Activated CD4-positive, alpha-beta memory T cell treated with anti-CD3 and anti-CD28 coated beads, Interleukin-2, amount 10 ng/mL, durations not matched to agents 7 days and 5 days (primary cell): Measurements from ENCODE around the gene BTBD9. TPM values are rescaled to one million over a fixed set of nuclear protein-coding genes. Genes with fewer than 3 reads are reported as not detected.
A peak's percentile ranks its signal among the peaks of the same experiment; 100 is the strongest.

Experiments used
- CTCF ChIA-PET: fragments of 350-600 bp; sonication (Branson Sonifier 250); formaldehyde crosslinking; loops from one replicate; lab custom pipeline; 2021; ENCODE audit warnings: antibody characterized with exemption, inconsistent platforms; lab: Charles Lee
- POLR2A ChIA-PET: fragments of 350-600 bp; sonication (Branson Sonifier 250); formaldehyde crosslinking; loops from one replicate; lab custom pipeline; 2021; ENCODE audit warnings: antibody characterized with exemption; lab: Charles Lee
- DNase-seq: peaks from one replicate; pipeline ENCODE4 v3.0.0-alpha.2; 2020
- H3K27ac Mint-ChIP-seq: one replicate; pipeline ENCODE4 v1.8.0; 2021; ENCODE audit warnings: mild to moderate bottlenecking, mixed read lengths
- H3K27me3 Mint-ChIP-seq: one replicate; pipeline ENCODE4 v1.8.0; 2021; ENCODE audit warnings: mixed read lengths
- H3K36me3 Mint-ChIP-seq: one replicate; pipeline ENCODE4 v1.8.0; 2021; ENCODE audit warnings: low read depth, mixed read lengths
- H3K4me1 Mint-ChIP-seq: one replicate; pipeline ENCODE4 v1.8.0; 2021; ENCODE audit warnings: mixed read lengths
- H3K4me3 Mint-ChIP-seq: one replicate; pipeline ENCODE4 v1.8.0; 2021; ENCODE audit warnings: mild to moderate bottlenecking, mixed read lengths
- H3K9me3 Mint-ChIP-seq: one replicate; pipeline ENCODE4 v1.8.0; 2021; ENCODE audit warnings: mixed read lengths
- total RNA-seq, 2 experiments: library from RNA; stranded (reverse); gene quantifications; one replicate each; pipeline ENCODE4 v1.2.3, GENCODE V29; 2021

The BTBD9 gene
- total RNA-seq, 2 experiments from 2014 or later = 14.7 to 16.1 TPM

- Mint-ChIP-seq H3K4me3 (no peak overlapping the region), H3K27me3 (no peaks in the 10 kb centered on the region), H3K36me3 (no peaks in the 10 kb centered on the region), H3K4me1 (no peaks in the 10 kb centered on the region), H3K27ac (no peak overlapping the region), H3K9me3 (no peaks in the 10 kb centered on the region)
- POLR2A ChIA-PET = no interaction called here
- no peak for DNase-seq
- CTCF ChIA-PET = no interaction called here
Measured at GRCh38 chr6:38505826-38506225, 133.9 kb downstream of the BTBD9 start.

DNA sequence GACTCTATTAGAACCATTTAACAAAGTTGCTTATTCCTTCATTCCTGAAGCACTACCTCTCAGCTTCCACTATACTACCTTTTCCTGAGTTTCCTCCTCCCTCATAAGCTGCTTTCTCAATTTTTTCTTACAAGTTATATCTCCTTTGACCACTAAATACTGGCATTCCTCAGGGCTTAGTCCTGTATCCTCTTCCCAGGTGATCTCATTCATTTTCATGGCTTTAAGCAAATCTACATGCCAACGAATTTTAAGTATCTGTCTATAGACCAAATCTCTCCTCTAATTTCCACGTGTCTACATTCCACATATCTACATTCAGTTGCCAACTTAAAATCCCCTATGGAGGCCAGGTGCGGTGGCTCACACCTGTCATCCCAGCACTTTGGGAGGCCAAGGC, 134.7 kb downstream of the BTBD9 start:
- Mint-ChIP-seq H3K36me3 (no peaks in the 10 kb centered on the region), H3K9me3 (no peaks in the 10 kb centered on the region), H3K4me3 (no peak overlapping the region), H3K4me1 (no peaks in the 10 kb centered on the region), H3K27me3 (no peaks in the 10 kb centered on the region), H3K27ac (no peak overlapping the region)
- CTCF ChIA-PET = no interaction called here
- DNase-seq = no peak
- POLR2A ChIA-PET = no interaction called here

DNA sequence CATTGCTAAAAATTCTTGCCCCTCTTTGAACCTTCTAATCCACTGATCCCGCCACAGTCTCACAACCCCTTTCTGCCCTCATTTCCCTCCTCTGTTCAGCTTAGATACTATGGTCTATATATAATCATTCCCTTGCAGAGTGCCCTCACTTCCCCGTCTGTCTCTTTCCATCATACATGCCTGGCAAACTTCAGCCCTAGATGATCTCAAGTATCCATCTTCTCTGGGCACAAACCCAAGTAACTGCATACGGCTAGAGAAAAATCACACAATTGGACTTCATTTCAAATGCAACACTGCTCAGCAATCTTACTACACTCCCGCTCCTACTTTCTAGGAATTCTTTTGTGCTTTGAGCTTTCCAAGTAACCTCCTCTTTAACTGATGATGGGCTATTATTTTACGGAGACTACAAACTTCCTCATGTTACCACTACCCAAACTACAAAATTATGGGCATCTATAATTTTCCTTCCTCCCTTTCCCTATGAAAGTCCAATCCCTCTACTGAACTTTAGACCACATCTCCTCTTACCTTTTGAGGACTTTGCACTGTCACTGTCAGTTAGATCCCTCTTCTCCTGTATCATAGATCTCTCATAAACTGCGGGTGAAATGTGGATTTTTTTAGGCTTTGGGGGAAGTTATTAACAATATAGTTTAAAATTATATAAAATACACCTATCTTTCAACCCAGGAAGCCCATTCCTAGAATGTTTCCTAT, 135.6 kb downstream of the BTBD9 start:
- Mint-ChIP-seq H3K27me3 (no peaks in the 10 kb centered on the region), H3K9me3 (no peaks in the 10 kb centered on the region), H3K4me3 (no peak overlapping the region), H3K27ac (no peak overlapping the region), H3K36me3 (no peaks in the 10 kb centered on the region), H3K4me1 (no peaks in the 10 kb centered on the region)
- ChIA-PET CTCF (no interaction called here), POLR2A (no interaction called here)
- DNase-seq = no peak

DNA sequence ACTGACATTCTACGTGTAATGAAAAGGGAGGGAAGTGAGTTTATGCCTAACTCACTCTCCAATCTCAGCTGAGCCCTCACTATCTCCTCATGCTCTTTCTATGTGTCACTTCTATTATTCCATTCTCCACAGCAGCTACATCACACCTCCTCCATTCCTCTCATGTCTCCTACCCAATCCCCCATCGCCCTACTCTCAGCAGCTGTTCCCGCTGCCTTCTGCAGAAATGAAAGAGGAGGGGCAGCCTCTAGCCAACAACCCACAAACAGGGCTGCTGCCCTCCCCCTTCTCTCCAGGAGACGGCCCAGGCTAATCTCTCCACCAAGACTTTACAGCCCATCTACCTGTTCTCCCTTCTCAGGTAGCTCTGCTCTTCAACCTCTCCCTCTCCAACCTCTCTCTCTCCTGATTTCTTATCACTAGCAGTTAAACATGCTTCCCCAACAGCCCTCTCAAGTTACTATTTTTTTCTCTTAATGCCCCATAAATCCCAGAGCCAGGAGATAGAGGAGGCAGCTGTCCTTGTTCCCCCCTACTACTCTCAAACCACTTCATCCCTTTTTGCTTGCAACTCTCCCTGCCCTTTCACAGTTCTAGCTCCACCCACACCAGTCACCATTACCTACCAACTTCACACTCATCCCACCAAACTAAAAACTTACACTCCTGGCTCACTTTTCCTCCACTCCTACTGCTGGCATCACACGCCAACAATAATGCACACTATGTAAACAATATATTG, 136.5 kb downstream of the BTBD9 start:
- Mint-ChIP-seq H3K4me1 (no peaks in the 10 kb centered on the region), H3K27me3 (no peaks in the 10 kb centered on the region), H3K4me3 (no peak overlapping the region), H3K27ac (no peak overlapping the region), H3K9me3 (no peaks in the 10 kb centered on the region), H3K36me3 (no peaks in the 10 kb centered on the region)
- ChIA-PET POLR2A (no interaction called here), CTCF (interaction anchor here (1.3 kb wide), 1 partner anchor 9 kb away, joined by 7 read pairs; no protein-coding TSS in a partner anchor)
- no peak for DNase-seq

DNA sequence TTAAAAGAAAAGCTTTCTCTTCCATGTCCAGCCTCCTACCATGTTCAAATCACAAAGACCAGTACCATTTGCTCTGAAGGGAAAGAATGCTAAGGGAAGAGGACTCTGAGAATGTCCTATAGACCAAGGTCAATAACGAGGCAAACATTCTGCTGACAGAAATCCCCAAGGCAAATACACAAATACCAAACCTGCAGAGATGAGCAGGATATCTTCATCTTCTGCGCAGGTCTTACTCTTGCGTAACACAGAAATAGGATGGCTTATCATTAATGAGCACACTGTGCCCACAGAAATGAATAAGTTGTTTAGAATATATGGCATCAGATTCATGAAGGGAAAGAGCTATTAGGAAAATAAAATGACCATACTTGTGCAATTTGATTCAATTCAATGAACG, 137.3 kb downstream of the BTBD9 start:
- CTCF ChIA-PET = interaction anchor here (1.3 kb wide), 1 partner anchor 8 kb away, joined by 7 read pairs; no protein-coding TSS in a partner anchor
- Mint-ChIP-seq H3K9me3 (no peaks in the 10 kb centered on the region), H3K4me3 (no peak overlapping the region), H3K36me3 (no peaks in the 10 kb centered on the region), H3K27me3 (no peaks in the 10 kb centered on the region), H3K27ac (no peak overlapping the region), H3K4me1 (no peaks in the 10 kb centered on the region)
- POLR2A ChIA-PET = interaction anchor here (0.6 kb wide), 1 partner anchor 88 kb away, joined by 3 read pairs; no protein-coding TSS in a partner anchor
- DNase-seq = no peak

DNA sequence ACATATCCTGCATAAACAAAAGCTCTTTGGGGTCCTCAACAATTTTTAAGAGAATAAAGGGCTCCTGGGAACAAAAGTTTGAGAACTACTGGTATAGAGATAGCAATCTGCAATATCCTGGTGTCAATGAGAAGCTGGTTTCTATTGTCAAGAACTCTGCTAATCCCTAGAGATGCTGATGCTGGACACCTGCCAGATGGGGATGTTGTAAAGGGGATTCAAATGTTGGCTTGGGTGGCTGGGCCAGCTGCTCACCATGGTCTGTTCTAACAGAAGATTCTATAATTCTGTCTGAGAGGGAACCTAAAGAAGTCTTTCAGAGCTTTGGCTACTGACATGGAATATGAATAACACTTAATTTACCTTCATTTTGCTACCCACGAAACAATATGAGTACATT, 137.8 kb downstream of the BTBD9 start:
- H3K4me1 Mint-ChIP-seq = no peaks in the 10 kb centered on the region
- no peaks in the 10 kb centered on the region for H3K36me3 Mint-ChIP-seq
- no peak for DNase-seq
- H3K4me3 Mint-ChIP-seq = no peak overlapping the region
- CTCF ChIA-PET = interaction anchor here (1.3 kb wide), 1 partner anchor 8 kb away, joined by 7 read pairs; no protein-coding TSS in a partner anchor
- POLR2A ChIA-PET = interaction anchor here (0.6 kb wide), 1 partner anchor 88 kb away, joined by 3 read pairs; no protein-coding TSS in a partner anchor
- H3K27ac Mint-ChIP-seq = no peak overlapping the region
- H3K27me3 Mint-ChIP-seq = no peaks in the 10 kb centered on the region
- no peaks in the 10 kb centered on the region for H3K9me3 Mint-ChIP-seq

- H3K9me3 Mint-ChIP-seq = no peaks in the 10 kb centered on the region
- no peak for DNase-seq
- ChIA-PET POLR2A (no interaction called here), CTCF (no interaction called here)
- H3K27me3 Mint-ChIP-seq = no peaks in the 10 kb centered on the region
- H3K4me1 Mint-ChIP-seq = peaks cover 9% of the 10 kb centered on the region
- no peaks in the 10 kb centered on the region for H3K36me3 Mint-ChIP-seq
- H3K4me3 Mint-ChIP-seq = no peak overlapping the region
- H3K27ac Mint-ChIP-seq = no peak overlapping the region
Measured at GRCh38 chr6:38499529-38500096, 140.1 kb downstream of the BTBD9 start.

GRCh38 chr6:38498805-38499445, 140.8 kb downstream of the BTBD9 start:
- CTCF ChIA-PET = interaction anchor here (0.7 to 0.8 kb wide), 2 partner anchors 11 to 756 kb away, joined by 3 read pairs; no protein-coding TSS in a partner anchor
- no peak overlapping the region for H3K27ac Mint-ChIP-seq
- H3K27me3 Mint-ChIP-seq = no peaks in the 10 kb centered on the region
- H3K9me3 Mint-ChIP-seq = no peaks in the 10 kb centered on the region
- peaks cover 9% of the 10 kb centered on the region for H3K4me1 Mint-ChIP-seq
- POLR2A ChIA-PET = no interaction called here
- H3K4me3 Mint-ChIP-seq = no peak overlapping the region
- H3K36me3 Mint-ChIP-seq = no peaks in the 10 kb centered on the region
- DNase-seq = no peak

GRCh38 chr6:38498085-38498484, 141.6 kb downstream of the BTBD9 start:
- Mint-ChIP-seq H3K36me3 (no peaks in the 10 kb centered on the region), H3K9me3 (no peaks in the 10 kb centered on the region), H3K27ac (no peak overlapping the region), H3K4me1 (peaks cover 9% of the 10 kb centered on the region), H3K4me3 (no peak overlapping the region), H3K27me3 (no peaks in the 10 kb centered on the region)
- ChIA-PET CTCF (interaction anchor here (0.7 to 0.8 kb wide), 3 partner anchors 10 to 755 kb away, joined by 3 read pairs; no protein-coding TSS in a partner anchor), POLR2A (no interaction called here)
- DNase-seq = no peak

- POLR2A ChIA-PET = no interaction called here
- no peaks in the 10 kb centered on the region for H3K27me3 Mint-ChIP-seq
- no peak overlapping the region for H3K27ac Mint-ChIP-seq
- no peak overlapping the region for H3K4me3 Mint-ChIP-seq
- no peak for DNase-seq
- H3K9me3 Mint-ChIP-seq = no peaks in the 10 kb centered on the region
- CTCF ChIA-PET = no interaction called here
- no peaks in the 10 kb centered on the region for H3K36me3 Mint-ChIP-seq
- peaks cover 9% of the 10 kb centered on the region for H3K4me1 Mint-ChIP-seq
Measured at GRCh38 chr6:38497546-38497945, 142.2 kb downstream of the BTBD9 start.

DNA sequence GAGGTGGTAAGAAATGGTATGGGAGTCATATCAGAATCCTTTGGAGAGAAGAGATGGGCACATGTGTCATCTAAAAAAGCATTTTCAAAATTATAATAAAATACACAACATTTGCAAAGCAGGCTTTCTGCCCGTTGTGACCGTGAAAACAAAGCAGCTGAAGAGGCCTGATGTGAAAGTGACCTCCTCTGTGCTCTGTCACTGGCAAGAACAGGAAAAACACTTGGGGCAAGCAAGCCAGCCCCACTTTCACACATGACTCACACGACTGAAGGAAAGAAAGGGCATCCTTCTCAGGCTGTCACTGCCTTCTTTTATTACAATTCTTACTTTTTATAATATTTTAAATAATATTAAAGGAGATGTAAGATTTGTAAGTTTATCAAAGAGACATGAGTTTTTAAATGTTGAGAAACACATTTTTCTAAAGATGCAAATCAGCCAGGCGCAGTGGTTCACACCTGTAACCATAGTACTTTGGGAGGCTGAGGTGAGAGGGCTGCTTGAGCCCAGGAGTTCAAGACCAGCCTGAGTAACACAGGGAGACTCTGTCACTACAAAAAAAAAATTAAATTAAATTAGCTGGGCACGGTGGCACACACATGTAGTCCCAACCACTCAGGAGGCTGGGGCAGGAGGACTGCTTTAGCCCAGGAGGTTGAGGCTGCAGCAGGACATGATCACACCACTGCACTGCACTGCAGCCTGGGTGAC, 143.7 kb downstream of the BTBD9 start:
- H3K27ac Mint-ChIP-seq = no peak overlapping the region
- POLR2A ChIA-PET = interaction anchor here (0.5 kb wide), 1 partner anchor 9 kb away, joined by 3 read pairs; no protein-coding TSS in a partner anchor
- peak; percentile 21 for DNase-seq
- H3K27me3 Mint-ChIP-seq = no peaks in the 10 kb centered on the region
- no peaks in the 10 kb centered on the region for H3K36me3 Mint-ChIP-seq
- H3K4me3 Mint-ChIP-seq = no peak overlapping the region
- H3K9me3 Mint-ChIP-seq = no peaks in the 10 kb centered on the region
- CTCF ChIA-PET = interaction anchor here (0.7 kb wide), 1 partner anchor 285 kb away, joined by 3 read pairs; no protein-coding TSS in a partner anchor
- H3K4me1 Mint-ChIP-seq = peaks cover 9% of the 10 kb centered on the region

GRCh38 chr6:38495518-38495917, 144.2 kb downstream of the BTBD9 start:
- no peak overlapping the region for H3K27ac Mint-ChIP-seq
- H3K4me1 Mint-ChIP-seq = peaks cover 13% of the 10 kb centered on the region
- no peak overlapping the region for H3K4me3 Mint-ChIP-seq
- no peaks in the 10 kb centered on the region for H3K36me3 Mint-ChIP-seq
- ChIA-PET CTCF (interaction anchor here (1.4 to 2.4 kb wide), 4 partner anchors 10 to 462 kb away, joined by 3 to 21 read pairs (median 13); no protein-coding TSS in a partner anchor), POLR2A (interaction anchor here (0.6 kb wide), 1 partner anchor 650 kb away, joined by 3 read pairs; no protein-coding TSS in a partner anchor)
- H3K9me3 Mint-ChIP-seq = no peaks in the 10 kb centered on the region
- DNase-seq = no peak
- no peaks in the 10 kb centered on the region for H3K27me3 Mint-ChIP-seq
